ENCODE results near the gene AKAP13.

DNA sequence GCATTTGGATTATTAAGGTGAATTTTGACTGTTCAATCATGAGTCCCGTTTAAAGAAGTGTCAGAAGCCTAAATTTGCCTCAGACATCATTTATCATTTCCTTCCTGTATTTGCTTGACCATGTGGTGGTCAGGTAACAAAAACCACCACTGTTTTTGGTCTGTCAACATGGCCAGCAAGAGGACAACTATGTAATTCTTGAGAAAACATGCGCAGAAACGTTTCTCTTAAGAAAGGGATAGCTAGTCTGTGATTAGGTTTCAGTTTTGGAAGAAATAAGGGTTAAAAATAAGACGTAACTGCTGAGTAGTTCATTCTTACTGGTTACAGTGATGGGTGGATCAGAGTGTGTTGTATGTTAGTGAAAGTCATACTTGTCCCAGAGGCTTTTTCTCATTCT lies 204.5 kb downstream of the AKAP13 start:
- TF ChIP-seq, protein P1, sequence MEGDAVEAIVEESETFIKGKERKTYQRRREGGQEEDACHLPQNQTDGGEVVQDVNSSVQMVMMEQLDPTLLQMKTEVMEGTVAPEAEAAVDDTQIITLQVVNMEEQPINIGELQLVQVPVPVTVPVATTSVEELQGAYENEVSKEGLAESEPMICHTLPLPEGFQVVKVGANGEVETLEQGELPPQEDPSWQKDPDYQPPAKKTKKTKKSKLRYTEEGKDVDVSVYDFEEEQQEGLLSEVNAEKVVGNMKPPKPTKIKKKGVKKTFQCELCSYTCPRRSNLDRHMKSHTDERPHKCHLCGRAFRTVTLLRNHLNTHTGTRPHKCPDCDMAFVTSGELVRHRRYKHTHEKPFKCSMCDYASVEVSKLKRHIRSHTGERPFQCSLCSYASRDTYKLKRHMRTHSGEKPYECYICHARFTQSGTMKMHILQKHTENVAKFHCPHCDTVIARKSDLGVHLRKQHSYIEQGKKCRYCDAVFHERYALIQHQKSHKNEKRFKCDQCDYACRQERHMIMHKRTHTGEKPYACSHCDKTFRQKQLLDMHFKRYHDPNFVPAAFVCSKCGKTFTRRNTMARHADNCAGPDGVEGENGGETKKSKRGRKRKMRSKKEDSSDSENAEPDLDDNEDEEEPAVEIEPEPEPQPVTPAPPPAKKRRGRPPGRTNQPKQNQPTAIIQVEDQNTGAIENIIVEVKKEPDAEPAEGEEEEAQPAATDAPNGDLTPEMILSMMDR (IDR thresholded peaks at IDR 0.05), result no peak
- TF ChIP-seq POLR2A (IDR thresholded peaks at IDR 0.05) (no peak), EP300 (IDR thresholded peaks at IDR 0.05) (no peak)
